Esophagus (tissue), 2 donors: ENCODE data around the gene STAG2. TPM values are rescaled to one million over a fixed set of nuclear protein-coding genes. Genes with fewer than 3 reads are reported as not detected.
A peak's percentile ranks its signal among the peaks of the same experiment; 100 is the strongest.

Experiments used
- H3K27ac ChIP-seq, 2 donors: one replicate each; pipeline ENCODE4 v1.5.1; 2013; ENCODE audit warnings: low read depth in 2 of 2, mild to moderate bottlenecking in 2 of 2, inconsistent platforms in 1 of 2, low read length in 1 of 2, moderate library complexity in 1 of 2
- H3K27me3 ChIP-seq, 2 donors: one replicate each; pipeline ENCODE4 v1.6.1; 2013; ENCODE audit warnings: low read length in 2 of 2, control low read depth in 1 of 2, mild to moderate bottlenecking in 1 of 2; ENCODE audit not compliant: insufficient read depth in 2 of 2, control insufficient read depth in 1 of 2
- H3K36me3 ChIP-seq, 2 donors: one replicate each; pipeline ENCODE4 v1.6.1; 2013; ENCODE audit warnings: low read length in 1 of 2; ENCODE audit not compliant: control insufficient read depth in 2 of 2, insufficient read depth in 2 of 2
- H3K4me1 ChIP-seq, 2 donors: one replicate each; pipeline ENCODE4 v1.6.1; 2013; ENCODE audit warnings: low read length in 1 of 2; ENCODE audit not compliant: control insufficient read depth in 2 of 2, insufficient read depth in 2 of 2
- H3K4me3 ChIP-seq, 2 donors: one replicate each; pipeline ENCODE4 v1.5.1; 2013; ENCODE audit warnings: low read length in 2 of 2, mild to moderate bottlenecking in 2 of 2, low read depth in 1 of 2, moderate library complexity in 1 of 2
- H3K9me3 ChIP-seq, 2 donors: one replicate each; pipeline ENCODE4 v1.6.1; 2013; ENCODE audit warnings: mild to moderate bottlenecking in 2 of 2, low read depth in 1 of 2, low read length in 1 of 2, moderate library complexity in 1 of 2; ENCODE audit not compliant: control insufficient read depth in 2 of 2, insufficient read depth in 1 of 2
- WGBS, 2 donors: extraction: QIAGEN DNeasy Blood & Tissue Kit; methylation state at CpG; one replicate each; pipeline ENCODE4 v1.1.7; 2013; 5-methylcytosine and 5-hydroxymethylcytosine counted together
- polyA plus RNA-seq, 2 donors: library from polyadenylated mRNA; stranded (reverse); fragments of 200-250 nt; gene quantifications; one replicate each; pipeline ENCODE4 v1.2.3, GENCODE V29; 2013
- donor health status: healthy with polysubstance abuse.
- donor health status: Bipolar disorder and iron deficiency.

STAG2 gene
- polyA plus RNA-seq, 2 donors = 13.5 to 14.8 TPM

DNA sequence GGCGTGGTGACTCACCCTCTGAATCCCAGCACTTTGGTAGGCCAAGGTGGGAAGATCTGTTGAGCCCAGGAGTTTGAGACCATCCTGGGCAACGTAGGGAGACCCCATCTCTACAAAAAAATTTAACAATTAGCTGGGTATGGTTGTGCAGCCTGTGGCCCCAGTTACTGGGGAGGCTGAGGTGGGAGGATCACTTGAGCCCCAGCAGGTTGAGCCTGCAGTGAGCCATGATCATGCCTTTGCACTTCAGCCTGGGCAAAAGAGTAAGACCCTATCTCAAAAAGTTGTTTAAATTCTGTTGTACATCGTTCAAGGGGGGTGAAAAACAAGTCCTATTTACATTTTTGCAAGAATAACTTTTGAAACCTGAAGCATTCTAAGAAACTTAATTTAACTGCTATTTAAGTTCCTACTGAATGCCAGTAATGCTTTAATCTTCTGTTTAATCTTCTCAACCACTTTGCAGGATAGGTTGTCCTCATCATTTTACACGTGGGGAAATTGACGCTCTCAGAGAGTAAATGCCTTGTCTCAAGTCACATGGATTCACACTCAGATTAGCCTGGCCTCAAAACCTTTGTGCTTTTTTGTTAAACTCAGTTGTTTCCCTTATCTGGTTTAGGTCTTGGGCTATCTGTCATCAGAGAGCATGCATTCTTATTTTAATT lies 7.0 kb downstream of the STAG2 start:
- Histone ChIP-seq H3K36me3 (no peaks in the 10 kb centered on the region), H3K4me1 (no peaks in the 10 kb centered on the region), H3K9me3 (no peaks in the 10 kb centered on the region), H3K4me3 (no peak overlapping the region), H3K27me3 (no peaks in the 10 kb centered on the region), H3K27ac (no peak overlapping the region)
- WGBS, 2 donors = 54 to 66% methylated on average over 5 of the region's 5 CpGs

DNA sequence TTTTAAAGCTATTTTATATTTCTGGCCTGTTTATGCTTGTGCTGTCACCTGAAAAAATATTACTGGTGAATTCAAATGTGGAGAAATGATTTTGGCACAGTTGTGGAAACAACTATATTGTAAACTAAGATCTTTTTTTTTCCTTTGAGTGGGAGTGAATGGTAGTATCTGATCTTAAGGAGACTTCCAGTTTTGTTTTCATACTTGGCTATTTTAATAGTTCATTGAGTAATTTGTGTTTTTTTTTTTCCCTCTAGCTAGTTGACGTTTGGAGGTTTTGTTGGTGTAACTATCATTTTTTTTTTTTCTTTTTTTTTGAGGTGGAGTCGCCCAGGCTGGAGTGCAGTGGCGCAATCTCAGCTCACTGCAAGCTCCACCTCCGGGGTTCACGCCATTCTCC lies 10.5 kb downstream of the STAG2 start:
- H3K36me3 ChIP-seq = no peaks in the 10 kb centered on the region
- no peak overlapping the region for H3K4me3 ChIP-seq
- 69 to 73% methylated on average over 5 of the region's 5 CpGs for WGBS, 2 donors
- H3K4me1 ChIP-seq = no peaks in the 10 kb centered on the region
- no peaks in the 10 kb centered on the region for H3K27me3 ChIP-seq
- H3K27ac ChIP-seq = no peak overlapping the region
- no peaks in the 10 kb centered on the region for H3K9me3 ChIP-seq

DNA sequence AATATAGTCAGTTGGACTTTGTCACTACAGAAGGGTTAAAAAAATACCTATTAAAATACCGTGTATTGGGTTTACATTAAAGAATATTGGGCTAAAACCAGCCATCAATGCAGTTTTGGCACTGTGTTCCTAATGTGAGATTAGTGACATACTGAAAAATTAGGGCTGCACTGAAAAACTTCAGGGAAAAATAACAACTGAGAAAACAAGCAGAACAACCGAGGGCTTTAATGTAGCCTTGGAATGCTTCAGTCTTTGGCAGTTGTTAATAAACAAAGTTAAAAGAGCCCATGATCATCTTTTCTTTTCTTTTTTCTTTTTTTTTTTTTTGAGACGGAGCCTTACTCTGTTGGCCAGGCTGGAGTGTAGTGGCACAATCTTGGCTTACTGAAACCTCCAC lies 12.4 kb downstream of the STAG2 start:
- 36 to 53% methylated on average over 3 of the region's 3 CpGs for WGBS, 2 donors
- H3K27me3 ChIP-seq = no peaks in the 10 kb centered on the region
- H3K4me1 ChIP-seq = no peaks in the 10 kb centered on the region
- no peak overlapping the region for H3K27ac ChIP-seq
- no peaks in the 10 kb centered on the region for H3K36me3 ChIP-seq
- no peaks in the 10 kb centered on the region for H3K9me3 ChIP-seq
- no peak overlapping the region for H3K4me3 ChIP-seq

DNA sequence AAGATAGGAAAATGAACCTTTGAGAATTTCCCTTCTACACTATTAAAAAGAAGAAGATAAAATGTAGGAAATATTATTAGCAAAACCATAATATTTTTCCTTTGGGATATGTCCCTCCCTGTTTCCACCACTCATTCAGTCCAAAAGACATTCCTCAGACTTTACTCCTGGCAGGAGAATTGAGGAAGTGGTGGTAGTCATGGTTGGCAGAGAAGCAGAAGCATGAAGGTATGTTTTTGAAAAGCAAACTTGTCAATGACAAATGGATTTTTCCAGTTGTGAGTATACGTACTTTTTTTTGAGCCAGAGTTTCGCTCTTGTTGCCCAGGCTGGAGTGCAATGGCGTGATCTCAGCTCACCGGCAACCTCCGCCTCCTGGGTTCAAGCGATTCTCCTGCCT lies 13.7 kb downstream of the STAG2 start:
- 35 to 50% methylated on average over 6 of the region's 6 CpGs for WGBS, 2 donors
- no peaks in the 10 kb centered on the region for H3K9me3 ChIP-seq
- H3K27me3 ChIP-seq = no peaks in the 10 kb centered on the region
- peak overlapping the region in 1 of 2 donors; percentile 9 for H3K27ac ChIP-seq
- H3K4me1 ChIP-seq = no peaks in the 10 kb centered on the region
- H3K4me3 ChIP-seq = no peak overlapping the region
- H3K36me3 ChIP-seq = no peaks in the 10 kb centered on the region

DNA sequence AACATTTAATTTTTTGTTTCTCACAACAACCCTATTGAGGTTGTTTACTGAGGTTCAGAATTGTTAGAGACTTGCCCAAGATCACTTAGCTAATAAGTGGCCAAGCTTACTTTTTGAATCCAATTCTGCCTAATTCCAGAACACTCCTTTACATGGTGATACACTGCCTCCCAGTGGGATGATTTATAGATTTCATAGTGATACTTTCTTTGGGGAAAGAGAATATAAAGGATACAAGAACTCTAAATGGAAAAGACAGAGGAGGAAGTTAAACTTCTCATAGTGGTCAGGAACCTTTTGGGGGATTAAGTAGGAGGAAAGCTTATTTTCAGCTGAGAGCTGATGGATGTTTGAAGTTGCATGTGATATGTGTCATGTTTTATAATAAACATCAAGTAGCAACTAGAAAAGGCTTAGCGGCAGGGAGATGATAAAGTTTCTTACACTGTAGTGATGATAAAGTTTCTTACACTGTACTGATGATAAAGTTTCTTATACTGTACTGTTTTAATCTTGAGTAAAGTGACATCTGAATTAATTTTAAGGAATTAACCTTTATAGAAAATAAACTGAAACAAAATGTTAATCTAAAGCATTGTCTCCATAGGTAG lies 15.3 kb downstream of the STAG2 start:
- Histone ChIP-seq H3K36me3 (no peaks in the 10 kb centered on the region), H3K9me3 (no peaks in the 10 kb centered on the region), H3K27ac (no peak overlapping the region), H3K4me1 (no peaks in the 10 kb centered on the region), H3K27me3 (no peaks in the 10 kb centered on the region), H3K4me3 (no peak overlapping the region)
- 74 to 78% methylated on average over 1 of the region's 1 CpG for WGBS, 2 donors

DNA sequence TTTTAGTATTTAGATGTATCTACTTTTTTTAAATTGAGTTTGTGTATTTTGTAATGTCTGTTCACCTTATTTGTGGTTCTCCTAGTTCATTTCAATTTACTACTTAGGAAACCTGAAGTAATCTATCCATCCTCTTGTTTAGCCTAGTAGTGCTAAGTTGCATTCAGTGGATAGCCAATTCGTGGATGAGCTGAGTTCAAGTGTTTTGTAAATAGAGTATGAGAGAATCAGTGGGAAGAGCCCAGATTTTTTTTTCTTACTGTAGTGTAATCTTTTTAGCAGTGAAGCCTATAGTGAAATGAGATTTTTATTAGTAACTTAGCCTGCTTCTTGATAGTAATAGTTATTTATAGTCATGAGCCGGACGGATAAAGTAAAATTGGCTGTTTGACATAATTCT lies 21.7 kb downstream of the STAG2 start:
- no peaks in the 10 kb centered on the region for H3K36me3 ChIP-seq
- 33 to 56% methylated on average over 3 of the region's 3 CpGs for WGBS, 2 donors
- H3K27me3 ChIP-seq = no peaks in the 10 kb centered on the region
- no peaks in the 10 kb centered on the region for H3K9me3 ChIP-seq
- no peak overlapping the region for H3K4me3 ChIP-seq
- no peak overlapping the region for H3K27ac ChIP-seq
- no peaks in the 10 kb centered on the region for H3K4me1 ChIP-seq

DNA sequence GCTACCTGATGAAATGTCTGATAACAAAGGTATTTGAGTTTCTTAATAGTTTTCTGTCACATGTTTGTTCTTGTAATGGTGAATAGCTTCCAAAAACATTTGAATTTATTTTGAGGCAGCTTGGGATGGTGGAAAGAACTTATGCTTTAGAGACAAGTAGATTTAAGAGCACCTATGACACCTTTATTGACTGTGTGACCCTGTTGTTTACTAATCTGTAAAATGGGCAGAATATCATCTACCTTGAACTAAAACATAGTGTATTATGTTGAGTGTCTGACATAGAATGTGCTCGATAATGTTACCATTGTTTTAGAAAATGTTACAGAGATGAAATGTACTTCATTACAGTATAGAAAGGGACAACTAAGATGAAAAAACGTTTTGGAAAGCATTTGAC lies 24.9 kb downstream of the STAG2 start:
- H3K9me3 ChIP-seq = no peaks in the 10 kb centered on the region
- WGBS, 2 donors = 50 to 54% methylated on average over 2 of the region's 2 CpGs
- H3K4me1 ChIP-seq = no peaks in the 10 kb centered on the region
- H3K36me3 ChIP-seq = no peaks in the 10 kb centered on the region
- H3K4me3 ChIP-seq = no peak overlapping the region
- no peaks in the 10 kb centered on the region for H3K27me3 ChIP-seq
- H3K27ac ChIP-seq = no peak overlapping the region

DNA sequence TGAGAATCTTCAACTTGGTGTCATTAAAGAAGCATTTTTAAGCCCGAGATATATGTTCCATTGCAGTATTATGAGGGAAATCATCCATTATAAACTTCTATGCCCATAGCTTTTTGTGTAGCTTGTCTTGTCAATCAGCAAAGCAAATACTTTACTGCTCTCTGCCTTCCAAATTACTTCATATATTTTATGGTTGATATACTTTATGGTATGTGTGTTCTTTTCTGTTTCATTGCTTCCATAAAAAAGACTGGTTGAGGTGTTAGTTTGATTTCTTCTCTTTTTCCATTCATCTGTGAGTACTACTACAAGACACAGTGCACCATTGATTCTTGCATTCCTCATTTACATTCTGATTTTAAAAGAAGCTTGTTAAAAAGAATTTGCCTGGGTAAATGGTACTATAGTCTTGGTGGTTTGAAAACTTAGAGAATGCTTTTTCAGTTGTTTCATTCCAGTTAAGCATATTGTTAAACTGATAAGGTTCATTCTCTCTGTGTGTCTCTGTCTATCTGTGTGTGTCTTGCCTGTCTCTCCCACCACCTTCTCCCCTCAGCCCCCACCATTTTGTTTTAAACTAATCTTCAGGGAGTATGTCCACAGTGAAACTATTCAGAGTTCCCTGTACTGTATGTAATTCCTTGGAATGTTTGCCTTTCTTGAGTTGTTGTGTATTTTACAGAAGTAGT lies 27.1 kb downstream of the STAG2 start:
- H3K36me3 ChIP-seq = no peaks in the 10 kb centered on the region
- 62 to 63% methylated on average over 1 of the region's 1 CpG for WGBS, 2 donors
- H3K27me3 ChIP-seq = no peaks in the 10 kb centered on the region
- no peak overlapping the region for H3K27ac ChIP-seq
- no peaks in the 10 kb centered on the region for H3K9me3 ChIP-seq
- no peaks in the 10 kb centered on the region for H3K4me1 ChIP-seq
- no peak overlapping the region for H3K4me3 ChIP-seq

DNA sequence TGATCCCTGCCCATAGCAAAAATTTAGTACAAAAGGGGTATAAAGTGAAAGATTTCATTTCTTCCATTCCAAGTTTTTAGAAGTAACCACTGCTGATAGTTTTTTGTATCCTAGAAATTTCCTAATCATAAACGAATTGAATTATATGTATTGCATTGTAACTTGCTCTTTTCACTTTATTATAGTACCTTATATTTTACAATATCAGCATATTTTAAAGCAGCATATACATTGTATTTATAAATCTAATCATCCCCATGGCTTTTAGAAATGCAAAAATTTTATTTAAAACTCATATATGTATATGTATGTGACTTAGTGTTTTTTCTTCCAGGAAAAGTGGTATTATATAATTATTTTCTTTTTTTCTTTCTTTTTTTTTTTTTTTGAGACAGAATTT lies 27.7 kb downstream of the STAG2 start:
- H3K27me3 ChIP-seq = no peaks in the 10 kb centered on the region
- H3K36me3 ChIP-seq = no peaks in the 10 kb centered on the region
- H3K4me3 ChIP-seq = no peak overlapping the region
- no peak overlapping the region for H3K27ac ChIP-seq
- no peaks in the 10 kb centered on the region for H3K4me1 ChIP-seq
- no peaks in the 10 kb centered on the region for H3K9me3 ChIP-seq
- WGBS, 2 donors = 66 to 76% methylated on average over 1 of the region's 1 CpG

DNA sequence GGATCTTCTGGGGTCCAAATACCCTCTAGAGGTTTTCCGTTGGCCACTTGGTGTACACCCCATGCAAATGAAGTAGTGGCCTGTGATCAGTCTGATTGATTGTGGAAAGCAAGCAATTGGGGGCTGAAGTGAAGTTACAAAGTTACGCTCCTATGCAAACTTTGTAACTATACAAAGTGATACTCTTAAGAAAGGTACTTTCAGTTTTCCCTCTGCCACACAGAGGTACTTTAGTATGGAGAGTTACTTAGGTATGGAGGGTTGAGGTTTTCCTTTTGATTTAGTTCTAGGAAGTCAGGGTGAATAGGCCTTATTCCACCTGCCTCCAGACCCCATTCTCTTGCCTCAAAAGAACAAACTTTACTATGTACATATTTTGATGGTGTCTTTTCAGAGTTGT lies 28.7 kb downstream of the STAG2 start:
- no peak overlapping the region for H3K27ac ChIP-seq
- 82 to 97% methylated on average over 2 of the region's 2 CpGs for WGBS, 2 donors
- H3K27me3 ChIP-seq = no peaks in the 10 kb centered on the region
- H3K9me3 ChIP-seq = no peaks in the 10 kb centered on the region
- H3K4me1 ChIP-seq = no peaks in the 10 kb centered on the region
- H3K4me3 ChIP-seq = no peak overlapping the region
- H3K36me3 ChIP-seq = no peaks in the 10 kb centered on the region
